ENCODE measurements around the gene THRB. TPM values are rescaled to one million over a fixed set of nuclear protein-coding genes. Genes with fewer than 3 reads are reported as not detected.

THRB gene
- total RNA-seq, 1 donor from 2014 or later, result not detected

DNA sequence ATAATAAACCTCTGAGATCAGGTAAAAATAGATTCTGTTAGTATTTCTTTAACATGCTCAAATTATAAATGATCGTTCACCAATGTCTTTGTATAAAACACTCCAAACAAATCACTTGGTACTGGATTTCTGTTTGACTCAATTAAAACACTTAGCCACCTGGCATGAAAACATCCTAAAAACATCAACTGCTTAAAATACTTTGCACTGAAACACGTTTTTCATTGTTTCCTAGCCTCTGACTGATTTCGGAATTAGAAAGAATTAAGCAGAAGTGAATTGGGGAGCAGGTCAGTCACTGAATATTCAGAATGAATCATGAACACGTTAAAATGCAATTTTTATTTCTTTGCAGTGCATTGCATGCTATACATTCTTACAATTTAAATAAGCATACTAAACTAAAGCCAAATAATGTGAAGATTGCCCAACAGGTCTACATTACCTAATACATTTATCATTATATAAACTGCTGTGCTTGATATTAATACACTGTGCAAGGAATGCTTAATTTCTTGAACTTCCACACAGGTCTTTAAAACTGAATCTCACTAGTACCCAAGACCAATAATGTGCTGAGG, 1.6 kb downstream of the THRB start:
- no peaks in the 10 kb centered on the region for H3K9me3 Mint-ChIP-seq

DNA sequence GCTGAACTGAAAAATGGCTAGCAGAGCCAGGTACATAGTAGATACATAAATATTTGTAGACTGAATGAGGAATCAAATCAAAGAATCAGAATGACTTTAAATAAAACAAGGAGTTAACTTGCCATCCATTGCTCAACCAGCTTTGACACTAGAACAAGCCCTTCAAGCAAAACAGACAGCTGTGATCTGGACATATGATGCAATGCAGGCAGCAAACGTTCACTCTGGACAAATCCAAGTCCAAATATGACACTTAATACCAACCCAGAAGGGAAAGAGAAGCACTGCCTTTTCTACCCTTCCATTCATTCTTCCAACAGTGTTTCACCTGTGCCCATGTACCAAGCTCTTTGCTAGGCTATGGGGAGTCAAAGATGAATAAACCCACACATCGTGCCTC, 4.5 kb downstream of the THRB start:
- Mint-ChIP-seq H3K9me3 (no peaks in the 10 kb centered on the region), H3K4me1 (no peaks in the 10 kb centered on the region), H3K27me3 (peaks cover 27% of the 10 kb centered on the region), H3K27ac (no peak overlapping the region), H3K36me3 (ENCODE audit: low read depth) (no peaks in the 10 kb centered on the region), H3K4me3 (no peak overlapping the region)
- intact Hi-C loops (cut with micrococcal nuclease), result loop anchor here (10.0 kb wide), 1 partner anchor 195 kb away; no protein-coding TSS in a partner anchor
- DNase-seq, result no peak

More for the DNA sequence above, 1.6 kb downstream of the THRB start:
- Mint-ChIP-seq H3K27ac (no peak overlapping the region), H3K27me3 (peaks cover 47% of the 10 kb centered on the region), H3K4me1 (no peaks in the 10 kb centered on the region), H3K4me3 (no peak overlapping the region), H3K36me3 (ENCODE audit: low read depth) (peaks cover 2% of the 10 kb centered on the region)
- intact Hi-C loops (cut with micrococcal nuclease), result loop anchor here (10.0 kb wide), 1 partner anchor 192 kb away; no protein-coding TSS in a partner anchor
- DNase-seq, result no peak

DNA sequence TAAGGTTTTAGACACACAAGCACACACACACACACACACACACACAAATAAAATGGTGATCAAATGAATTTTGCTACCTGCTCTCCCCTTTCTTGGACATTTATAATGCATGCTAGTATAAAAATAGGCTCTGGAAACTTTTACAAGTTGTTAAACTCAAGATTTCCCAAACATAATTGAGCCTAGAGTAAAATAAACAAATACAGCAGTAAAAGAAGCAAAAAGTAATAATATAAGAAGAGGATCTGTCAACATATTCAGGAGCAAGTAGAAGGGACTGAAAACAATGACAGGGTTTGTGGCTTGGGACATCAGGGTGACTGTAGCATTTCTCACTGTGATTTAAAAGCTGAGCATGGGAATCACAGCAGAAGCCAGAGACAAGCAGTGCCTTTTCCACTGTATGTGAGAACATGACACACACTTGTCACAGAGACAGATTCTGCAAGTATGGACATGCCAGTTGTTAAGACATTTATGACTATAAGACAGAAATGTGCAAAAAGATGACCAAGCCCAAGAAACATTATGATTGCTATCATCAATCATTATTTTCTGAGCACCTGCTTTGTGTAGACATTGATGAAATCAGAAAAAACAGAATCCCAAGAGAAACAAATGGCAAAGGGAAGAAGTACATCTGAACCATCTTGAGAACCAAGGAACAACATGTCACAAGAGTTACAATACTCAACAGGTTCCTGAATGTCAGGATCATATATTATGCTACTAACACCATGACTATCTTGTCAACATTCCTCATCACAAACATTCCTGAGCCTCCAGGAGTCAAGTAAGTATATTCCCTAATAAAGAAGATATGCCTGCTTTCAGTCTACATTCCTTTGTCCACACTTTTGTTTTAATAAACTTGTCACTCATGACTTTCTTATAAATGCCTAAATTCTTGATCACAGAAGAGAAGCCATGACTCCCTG, 7.1 kb downstream of the THRB start:
- no peak overlapping the region for H3K4me3 Mint-ChIP-seq
- no peak overlapping the region for H3K27ac Mint-ChIP-seq
- no peaks in the 10 kb centered on the region for H3K4me1 Mint-ChIP-seq
- H3K9me3 Mint-ChIP-seq, result no peaks in the 10 kb centered on the region
- intact Hi-C loops (cut with micrococcal nuclease), result no loop called here
- no peaks in the 10 kb centered on the region for H3K36me3 Mint-ChIP-seq (ENCODE audit: low read depth)
- peaks cover 14% of the 10 kb centered on the region for H3K27me3 Mint-ChIP-seq
- no peak for DNase-seq

DNA sequence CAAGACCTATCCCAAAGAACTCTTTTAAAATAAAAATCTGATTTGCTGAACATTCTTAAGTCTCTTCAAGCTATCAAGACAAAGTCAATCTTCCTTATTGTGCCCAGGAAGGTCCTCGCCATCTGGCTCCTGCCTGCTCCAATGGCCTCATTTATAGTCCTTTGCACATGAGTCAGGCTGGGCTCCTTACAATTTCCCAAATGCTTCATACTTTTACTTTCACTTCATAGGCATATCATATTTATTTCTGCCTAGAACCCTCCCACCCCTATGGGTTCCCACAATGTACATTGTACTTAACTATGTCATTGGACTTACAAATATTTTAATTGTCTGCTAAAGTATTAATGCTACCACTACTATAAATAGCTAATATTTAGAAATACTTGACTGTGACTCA, 9.1 kb downstream of the THRB start:
- H3K36me3 Mint-ChIP-seq (ENCODE audit: low read depth), result no peaks in the 10 kb centered on the region
- H3K4me3 Mint-ChIP-seq, result no peak overlapping the region
- H3K9me3 Mint-ChIP-seq, result no peaks in the 10 kb centered on the region
- H3K27ac Mint-ChIP-seq, result no peak overlapping the region
- H3K4me1 Mint-ChIP-seq, result no peaks in the 10 kb centered on the region
- no peak for DNase-seq
- H3K27me3 Mint-ChIP-seq, result no peaks in the 10 kb centered on the region
- intact Hi-C loops (cut with micrococcal nuclease), result no loop called here

DNA sequence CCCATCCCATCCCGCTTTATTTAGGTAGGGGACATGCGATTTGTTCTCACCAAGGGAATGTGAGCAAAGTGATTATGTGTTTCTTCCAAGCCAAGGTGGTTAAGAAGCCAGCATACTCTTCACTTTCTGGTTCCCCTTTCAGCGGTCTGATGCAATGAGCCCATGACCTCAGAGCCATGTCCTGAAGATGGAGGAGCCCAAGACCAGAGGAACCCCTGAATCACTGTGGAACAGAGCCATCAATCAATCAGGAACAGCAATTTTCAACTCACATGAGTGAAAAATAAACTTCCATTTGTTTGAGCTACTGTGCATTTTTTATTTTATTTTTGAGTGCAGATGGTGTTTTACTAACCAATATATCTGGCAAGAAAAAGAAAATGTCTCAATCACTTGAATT, 10.8 kb downstream of the THRB start:
- Mint-ChIP-seq H3K27me3 (no peaks in the 10 kb centered on the region), H3K36me3 (ENCODE audit: low read depth) (no peaks in the 10 kb centered on the region), H3K27ac (no peak overlapping the region), H3K4me1 (no peaks in the 10 kb centered on the region), H3K4me3 (no peak overlapping the region), H3K9me3 (no peaks in the 10 kb centered on the region)
- DNase-seq, result no peak
- intact Hi-C loops (cut with micrococcal nuclease), result no loop called here

DNA sequence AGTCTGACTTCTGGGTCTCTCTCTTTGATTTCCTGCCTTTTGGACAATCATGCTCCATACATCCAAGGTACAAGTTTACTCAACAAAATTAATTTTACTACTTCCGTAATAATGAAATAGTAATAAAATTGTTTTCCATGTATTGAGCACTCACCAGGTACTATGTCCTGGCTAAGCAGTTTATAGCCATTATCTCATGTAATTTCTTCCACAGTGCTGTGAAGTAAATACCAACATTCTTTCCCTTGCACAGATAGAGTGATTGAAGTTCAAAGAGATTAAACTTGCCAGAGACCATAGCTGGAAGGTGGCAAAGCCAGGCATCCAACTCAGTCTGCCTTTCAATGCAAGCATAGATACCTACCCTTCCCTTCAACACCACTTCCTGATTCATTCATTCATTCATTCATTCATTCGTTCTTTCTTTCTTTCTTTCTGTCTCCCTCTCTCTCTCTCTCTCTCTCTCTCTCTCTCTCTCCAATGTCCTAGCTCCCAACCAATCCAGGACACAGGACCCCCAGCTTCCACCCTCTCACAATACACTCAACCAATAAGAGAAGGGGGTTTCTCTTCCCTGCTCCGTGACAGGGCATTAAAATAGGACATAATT, 12.4 kb downstream of the THRB start:
- Mint-ChIP-seq H3K27ac (no peak overlapping the region), H3K36me3 (ENCODE audit: low read depth) (no peaks in the 10 kb centered on the region), H3K4me1 (no peaks in the 10 kb centered on the region), H3K27me3 (no peaks in the 10 kb centered on the region), H3K4me3 (no peak overlapping the region), H3K9me3 (no peaks in the 10 kb centered on the region)
- no peak for DNase-seq
- intact Hi-C loops (cut with micrococcal nuclease), result no loop called here

DNA sequence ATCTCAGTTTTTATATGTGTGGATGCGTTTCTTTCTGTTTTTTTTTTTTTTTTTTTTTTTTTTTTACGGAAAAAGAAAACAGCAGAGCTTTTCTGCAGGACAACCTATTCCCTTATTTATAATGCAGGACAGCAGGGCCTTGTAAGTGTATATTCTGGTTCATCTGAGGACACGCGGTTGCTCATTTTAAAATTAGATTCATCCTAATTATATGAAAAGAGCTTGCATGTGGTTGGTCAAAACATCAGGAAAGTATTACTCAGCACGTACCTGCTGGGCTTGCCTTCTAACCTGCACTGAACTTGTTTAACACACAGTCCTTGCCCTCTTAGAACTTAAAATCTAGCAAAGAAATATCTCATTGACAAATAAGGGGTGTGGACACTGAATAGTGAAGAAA, 13.5 kb downstream of the THRB start:
- H3K4me1 Mint-ChIP-seq, result no peaks in the 10 kb centered on the region
- H3K9me3 Mint-ChIP-seq, result no peaks in the 10 kb centered on the region
- no peak overlapping the region for H3K27ac Mint-ChIP-seq
- intact Hi-C loops (cut with micrococcal nuclease), result no loop called here
- H3K36me3 Mint-ChIP-seq (ENCODE audit: low read depth), result no peaks in the 10 kb centered on the region
- no peak overlapping the region for H3K4me3 Mint-ChIP-seq
- no peaks in the 10 kb centered on the region for H3K27me3 Mint-ChIP-seq
- no peak for DNase-seq

DNA sequence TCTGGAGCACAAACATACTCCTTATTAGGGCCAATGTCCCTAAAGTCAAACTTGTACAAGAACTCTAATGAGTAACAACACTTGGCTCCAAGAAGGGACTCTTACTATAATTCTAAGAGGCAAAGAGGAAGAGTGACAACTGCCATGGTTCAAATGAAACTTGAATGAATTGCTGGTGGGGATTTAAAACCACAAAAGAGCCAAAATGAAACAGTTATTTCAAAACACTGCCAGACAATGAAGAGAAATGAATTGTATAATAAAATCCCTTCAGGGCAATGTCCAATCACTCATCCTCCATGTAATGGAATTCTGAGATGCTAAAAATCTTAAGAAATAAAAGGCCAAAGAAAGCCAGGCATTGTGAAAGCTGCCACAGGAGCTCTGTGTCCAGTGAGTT, 14.2 kb downstream of the THRB start:
- Mint-ChIP-seq H3K4me3 (no peak overlapping the region), H3K4me1 (no peaks in the 10 kb centered on the region), H3K9me3 (no peaks in the 10 kb centered on the region), H3K36me3 (ENCODE audit: low read depth) (no peaks in the 10 kb centered on the region), H3K27me3 (no peaks in the 10 kb centered on the region), H3K27ac (no peak overlapping the region)
- DNase-seq, result no peak
- intact Hi-C loops (cut with micrococcal nuclease), result no loop called here

DNA sequence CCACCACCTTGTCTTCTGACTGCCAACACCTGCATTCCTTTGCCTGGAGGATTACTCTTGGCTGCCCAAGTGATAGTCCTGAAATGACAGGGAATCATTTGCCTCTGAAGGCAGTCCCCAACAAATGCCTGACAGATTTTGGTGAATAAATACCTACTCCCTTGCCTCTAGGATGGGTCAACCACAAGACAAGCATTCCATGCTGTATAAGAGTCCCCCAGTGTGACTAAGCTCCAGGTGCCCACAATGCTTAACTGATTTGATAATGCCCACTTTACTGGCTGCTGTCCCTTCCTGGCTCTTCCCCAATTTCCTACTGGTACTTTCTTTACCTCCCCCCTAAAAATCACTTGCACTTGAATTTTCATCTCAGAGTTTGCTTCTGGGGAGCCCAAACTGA, 14.8 kb downstream of the THRB start:
- Mint-ChIP-seq H3K36me3 (ENCODE audit: low read depth) (no peaks in the 10 kb centered on the region), H3K27me3 (no peaks in the 10 kb centered on the region), H3K27ac (no peak overlapping the region), H3K9me3 (no peaks in the 10 kb centered on the region), H3K4me1 (no peaks in the 10 kb centered on the region), H3K4me3 (no peak overlapping the region)
- intact Hi-C loops (cut with micrococcal nuclease), result no loop called here
- DNase-seq, result no peak

DNA sequence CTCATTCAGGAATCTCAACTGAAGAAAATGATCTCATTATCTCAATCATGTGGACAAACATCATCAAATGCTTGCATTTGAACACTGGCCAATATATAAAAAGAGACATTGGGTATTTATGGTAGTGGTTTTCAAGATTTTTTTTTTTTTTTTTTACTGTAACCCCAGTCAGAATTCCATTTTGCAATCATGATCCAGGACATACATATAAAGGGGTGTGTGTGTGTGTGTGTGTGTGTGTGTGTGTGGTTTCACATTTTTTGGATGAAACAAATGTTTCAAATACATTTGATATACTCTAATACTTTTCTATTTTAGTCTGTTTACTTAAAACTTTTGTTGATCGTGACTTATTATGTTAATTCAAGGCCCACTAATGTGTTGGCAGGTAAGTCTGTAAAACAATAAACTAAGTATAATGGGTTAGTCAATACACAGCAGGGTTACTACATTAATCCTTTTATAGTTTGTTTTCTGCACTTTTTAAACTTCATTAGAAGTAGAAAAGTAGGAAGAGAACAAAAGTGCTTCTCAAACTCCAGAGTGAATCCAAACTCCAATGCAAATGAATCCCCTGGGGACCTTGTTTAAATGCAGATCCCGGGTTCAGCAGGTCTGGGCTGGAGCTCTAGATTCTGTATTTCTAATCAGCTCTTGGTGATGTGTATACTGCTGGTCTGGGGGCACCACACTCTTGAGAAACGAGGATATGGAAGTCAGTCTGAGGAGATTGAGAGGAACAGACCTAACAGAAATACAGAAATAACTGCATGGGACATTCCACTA, 17.6 kb downstream of the THRB start:
- Mint-ChIP-seq H3K9me3 (no peaks in the 10 kb centered on the region), H3K36me3 (ENCODE audit: low read depth) (no peaks in the 10 kb centered on the region), H3K4me1 (no peaks in the 10 kb centered on the region), H3K27me3 (no peaks in the 10 kb centered on the region), H3K4me3 (no peak overlapping the region), H3K27ac (no peak overlapping the region)
- DNase-seq, result no peak
- intact Hi-C loops (cut with micrococcal nuclease), result no loop called here

DNA sequence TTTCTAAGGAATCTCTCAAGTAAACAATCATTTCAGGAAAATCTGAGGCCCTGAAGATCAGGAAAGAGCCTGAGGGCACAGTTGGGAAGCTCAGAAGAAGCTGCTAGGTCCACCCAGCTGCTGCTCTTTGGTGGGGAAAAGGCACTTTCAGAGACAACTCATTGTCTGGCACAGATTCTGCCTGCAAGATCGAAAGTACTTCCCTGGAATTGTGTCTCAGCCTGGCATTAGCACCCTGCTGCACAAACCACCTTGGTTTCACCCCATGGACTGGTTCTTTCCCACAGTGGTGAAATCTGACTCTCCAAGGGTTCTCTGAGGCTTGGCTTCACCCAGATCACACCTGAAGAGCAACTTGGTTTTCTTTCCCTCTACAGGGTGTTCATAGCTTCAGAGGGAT, 18.7 kb downstream of the THRB start:
- Mint-ChIP-seq H3K4me1 (no peaks in the 10 kb centered on the region), H3K27me3 (no peaks in the 10 kb centered on the region), H3K36me3 (ENCODE audit: low read depth) (no peaks in the 10 kb centered on the region), H3K4me3 (no peak overlapping the region), H3K9me3 (no peaks in the 10 kb centered on the region), H3K27ac (no peak overlapping the region)
- intact Hi-C loops (cut with micrococcal nuclease), result no loop called here
- no peak for DNase-seq

DNA sequence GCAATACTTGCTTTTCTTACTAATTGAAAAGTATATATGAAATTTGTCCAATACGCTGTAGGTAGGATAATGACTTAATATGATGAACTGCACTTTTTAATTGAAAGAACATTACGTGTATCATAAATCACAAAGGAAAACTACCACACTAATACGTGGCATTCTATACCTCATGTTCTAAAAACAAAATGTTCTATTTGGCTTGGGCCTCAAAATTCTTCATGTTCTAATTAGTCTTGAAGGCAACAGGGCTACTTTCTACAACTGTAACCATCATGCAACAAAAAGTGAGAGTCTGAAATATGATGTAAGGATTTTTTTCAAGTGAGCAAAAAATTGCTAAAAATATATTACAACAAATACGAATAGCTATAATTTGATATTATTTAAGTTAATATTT, 19.8 kb downstream of the THRB start:
- Mint-ChIP-seq H3K4me3 (no peak overlapping the region), H3K4me1 (no peaks in the 10 kb centered on the region), H3K36me3 (ENCODE audit: low read depth) (no peaks in the 10 kb centered on the region), H3K27me3 (no peaks in the 10 kb centered on the region), H3K27ac (no peak overlapping the region), H3K9me3 (no peaks in the 10 kb centered on the region)
- intact Hi-C loops (cut with micrococcal nuclease), result no loop called here
- no peak for DNase-seq

DNA sequence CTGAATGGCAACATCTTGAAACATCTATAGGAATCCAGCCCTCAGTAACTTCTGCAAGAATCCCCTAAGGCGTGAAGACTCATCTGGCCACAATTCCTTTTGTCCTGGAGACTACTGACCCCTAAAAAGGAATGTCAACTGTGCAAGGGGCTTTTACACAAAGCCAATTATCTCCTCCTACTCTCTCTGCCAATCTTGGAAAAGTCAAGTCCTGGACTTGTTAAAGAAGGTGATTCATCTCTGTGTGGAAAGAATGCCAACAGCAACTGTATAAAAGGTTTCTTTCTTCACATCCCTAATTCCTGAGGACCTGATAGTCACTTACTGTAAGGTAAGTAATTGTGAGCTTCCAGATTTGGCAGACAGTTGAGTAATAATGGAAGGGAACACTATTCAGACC, 22.3 kb downstream of the THRB start:
- intact Hi-C loops (cut with micrococcal nuclease), result no loop called here
- Mint-ChIP-seq H3K36me3 (ENCODE audit: low read depth) (no peaks in the 10 kb centered on the region), H3K27ac (no peak overlapping the region), H3K4me3 (no peak overlapping the region), H3K4me1 (no peaks in the 10 kb centered on the region), H3K27me3 (no peaks in the 10 kb centered on the region), H3K9me3 (no peaks in the 10 kb centered on the region)
- DNase-seq, result no peak

DNA sequence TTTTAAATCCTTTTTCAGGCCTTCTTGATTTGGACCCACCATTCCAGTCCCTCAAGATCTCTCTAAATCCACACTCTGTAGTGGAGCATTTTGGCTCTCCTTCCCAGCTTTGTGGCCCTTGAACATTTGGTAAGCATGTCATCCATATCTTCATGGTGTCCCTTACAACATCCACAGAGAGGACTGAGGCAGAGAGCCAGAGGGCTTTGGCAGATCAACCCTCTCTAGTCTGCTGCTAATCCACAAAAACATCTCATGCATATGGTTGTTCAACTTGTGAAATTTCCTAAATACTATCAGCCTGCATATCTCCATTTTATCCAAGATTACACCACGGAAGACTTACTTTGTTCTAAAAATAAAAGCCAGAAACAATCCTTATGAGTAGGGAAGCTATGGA, 23.2 kb downstream of the THRB start:
- H3K4me3 Mint-ChIP-seq, result no peak overlapping the region
- intact Hi-C loops (cut with micrococcal nuclease), result no loop called here
- DNase-seq, result no peak
- H3K4me1 Mint-ChIP-seq, result no peaks in the 10 kb centered on the region
- H3K36me3 Mint-ChIP-seq (ENCODE audit: low read depth), result no peaks in the 10 kb centered on the region
- H3K9me3 Mint-ChIP-seq, result no peaks in the 10 kb centered on the region
- no peak overlapping the region for H3K27ac Mint-ChIP-seq
- H3K27me3 Mint-ChIP-seq, result no peaks in the 10 kb centered on the region

Data from activated CD4-positive, alpha-beta T cell treated with anti-CD3 and anti-CD28 coated beads, Interleukin-2, amount 10 ng/mL, durations not matched to agents 24 days and 14 days (primary cell).